ENCODE data around the gene C1orf232.

- TF ChIP-seq CTCF (tag by site-specific recombination; IDR thresholded peaks at IDR 0.05): no peak
- no peak for TF ChIP-seq ZNF114 (tag by site-specific recombination; IDR thresholded peaks at IDR 0.05)
- TF ChIP-seq ZNF488 (tag by site-specific recombination; IDR thresholded peaks at IDR 0.05): no peak
- TF ChIP-seq ZNF24 (tag by site-specific recombination; IDR thresholded peaks at IDR 0.05): no peak
- no peak for TF ChIP-seq ZNF501 (tag by site-specific recombination; IDR thresholded peaks at IDR 0.05)
- no peak for TF ChIP-seq MYNN (tag by site-specific recombination; IDR thresholded peaks at IDR 0.05; ENCODE audit: borderline replicate concordance)
- TF ChIP-seq SCRT2 (tag by site-specific recombination; IDR thresholded peaks at IDR 0.05): no peak
- no peak for TF ChIP-seq ZNF792 (tag by site-specific recombination; IDR thresholded peaks at IDR 0.05)
- no peak for TF ChIP-seq ZNF610 (tag by site-specific recombination; IDR thresholded peaks at IDR 0.05; ENCODE audit: borderline replicate concordance)
- TF ChIP-seq ZBTB21 (tag by site-specific recombination; IDR thresholded peaks at IDR 0.05): no peak
These were observed 11.3 kb upstream of the C1orf232 start for GRCh38 chr1:26180010-26180506.

Measured in HEK293 (cell line).